GM18520 (cell line): ENCODE data around the gene RAPGEFL1.
A peak's percentile ranks its signal among the peaks of the same experiment; 100 is the strongest.
"Not testable (repeated sequence)": the region's sequence is repeated elsewhere in the genome, so short reads cannot be mapped to it uniquely, and the experiment has no call there.

Experiments used
- ATAC-seq: cut with Tn5 transposase; IDR thresholded peaks from one replicate; pipeline ENCODE4 v1.9.1; 2021; ENCODE audit not compliant: unreplicated experiment

Gene RAPGEFL1, protein sequence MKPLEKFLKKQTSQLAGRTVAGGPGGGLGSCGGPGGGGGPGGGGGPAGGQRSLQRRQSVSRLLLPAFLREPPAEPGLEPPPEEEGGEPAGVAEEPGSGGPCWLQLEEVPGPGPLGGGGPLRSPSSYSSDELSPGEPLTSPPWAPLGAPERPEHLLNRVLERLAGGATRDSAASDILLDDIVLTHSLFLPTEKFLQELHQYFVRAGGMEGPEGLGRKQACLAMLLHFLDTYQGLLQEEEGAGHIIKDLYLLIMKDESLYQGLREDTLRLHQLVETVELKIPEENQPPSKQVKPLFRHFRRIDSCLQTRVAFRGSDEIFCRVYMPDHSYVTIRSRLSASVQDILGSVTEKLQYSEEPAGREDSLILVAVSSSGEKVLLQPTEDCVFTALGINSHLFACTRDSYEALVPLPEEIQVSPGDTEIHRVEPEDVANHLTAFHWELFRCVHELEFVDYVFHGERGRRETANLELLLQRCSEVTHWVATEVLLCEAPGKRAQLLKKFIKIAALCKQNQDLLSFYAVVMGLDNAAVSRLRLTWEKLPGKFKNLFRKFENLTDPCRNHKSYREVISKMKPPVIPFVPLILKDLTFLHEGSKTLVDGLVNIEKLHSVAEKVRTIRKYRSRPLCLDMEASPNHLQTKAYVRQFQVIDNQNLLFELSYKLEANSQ

DNA sequence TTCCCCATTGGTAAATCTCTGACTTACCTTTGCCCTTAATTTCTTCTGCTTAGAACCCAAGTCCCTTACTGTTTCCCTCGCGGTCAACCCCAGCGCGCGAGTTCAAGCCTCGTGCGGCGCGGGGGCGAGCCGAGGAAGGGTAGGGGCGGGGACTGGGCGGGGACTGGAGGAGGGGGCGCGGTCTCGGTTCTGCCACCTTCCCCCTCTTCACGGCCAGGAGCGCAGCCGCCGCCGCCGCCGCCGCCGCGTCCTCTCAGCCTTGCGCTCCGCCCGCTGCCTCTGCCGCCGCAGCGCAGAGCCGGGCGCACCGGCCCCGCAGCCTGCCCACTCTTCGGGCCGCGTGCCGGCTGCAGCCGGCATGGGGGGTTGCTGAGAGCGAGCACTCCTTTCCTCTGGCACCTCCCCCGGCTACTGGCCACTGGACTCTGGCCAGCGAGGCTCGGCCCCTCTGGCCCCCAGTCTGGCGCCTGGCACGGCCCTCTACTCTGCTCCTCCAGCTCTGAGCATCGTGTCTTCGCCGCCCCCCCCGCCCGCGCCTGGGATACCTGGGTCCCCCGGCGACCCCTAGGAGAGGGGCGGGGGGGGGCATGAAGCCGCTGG, at the start of gene RAPGEFL1:
Gene RAPGEFL1 (plus strand): TSS at position 196 of the 600 bp plus-strand sequence. CDS start 392 bp downstream, at position 588.
- no peak for ATAC-seq

- no peak for ATAC-seq
Observed at GRCh38 chr17:40129498-40129897, 47.8 kb upstream of the RAPGEFL1 start.

GRCh38 chr17:40130352-40131042, 46.8 kb upstream of the RAPGEFL1 start:
- no peak for ATAC-seq

GRCh38 chr17:40134184-40134583, 43.1 kb upstream of the RAPGEFL1 start:
- no peak for ATAC-seq

- ATAC-seq = no peak
Observed at GRCh38 chr17:40135817-40136216, 41.5 kb upstream of the RAPGEFL1 start.

- ATAC-seq = peak; percentile 5
Observed at GRCh38 chr17:40139566-40140058, 37.7 kb upstream of the RAPGEFL1 start.

GRCh38 chr17:40143166-40143565, 34.1 kb upstream of the RAPGEFL1 start:
- not testable (repeated sequence) for ATAC-seq

- no peak for ATAC-seq
Observed at GRCh38 chr17:40145476-40145875, 31.8 kb upstream of the RAPGEFL1 start.

- ATAC-seq = no peak
Observed at GRCh38 chr17:40148527-40148926, 28.7 kb upstream of the RAPGEFL1 start.

DNA sequence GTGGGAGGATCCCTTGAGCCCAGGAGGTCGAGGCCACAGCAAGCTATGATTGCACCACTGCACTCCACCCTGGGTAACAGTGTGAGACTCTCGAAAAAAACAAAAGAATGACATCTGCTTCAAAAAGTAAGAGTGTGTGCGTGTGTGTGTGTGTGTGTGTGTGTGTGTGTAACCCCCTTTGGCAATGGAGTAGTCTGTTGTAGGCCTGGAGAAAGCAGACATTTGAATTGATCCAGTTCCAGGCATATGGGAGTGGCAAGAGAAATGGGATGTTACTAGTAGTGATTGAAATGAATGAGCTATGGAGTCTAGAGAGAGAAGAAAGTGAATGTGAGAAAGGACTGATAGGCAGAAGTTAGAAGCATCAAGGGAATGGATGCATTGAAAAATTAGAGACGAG, 27.0 kb upstream of the RAPGEFL1 start:
- no peak for ATAC-seq

DNA sequence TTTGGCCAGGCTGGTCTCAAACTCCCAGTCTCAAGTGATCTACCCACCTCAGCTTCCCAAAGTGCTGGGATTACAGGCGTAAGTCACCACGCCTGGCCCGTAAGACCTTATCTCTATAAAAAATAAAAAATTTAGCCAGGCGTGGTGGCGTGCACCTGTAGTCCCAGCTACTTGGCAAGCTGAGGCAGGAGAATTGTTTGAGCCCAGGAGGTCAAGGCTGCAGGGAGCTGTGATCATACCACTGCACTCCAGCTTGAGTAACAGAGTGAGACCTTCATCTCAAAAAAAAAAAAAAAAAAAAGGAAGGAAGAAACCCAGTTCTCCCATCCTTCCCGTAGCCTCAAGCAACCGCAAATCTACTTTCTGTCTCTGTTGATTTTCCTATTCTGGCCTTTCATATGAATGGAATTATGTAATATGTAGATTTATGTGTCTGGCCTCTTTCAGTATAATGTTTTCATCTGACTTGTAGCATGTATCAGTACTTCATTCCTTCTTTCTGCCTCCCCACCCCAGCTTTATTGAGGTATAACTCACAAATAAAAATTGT, 25.8 kb upstream of the RAPGEFL1 start:
- ATAC-seq = no peak

- ATAC-seq = no peak
Observed at GRCh38 chr17:40153603-40154236, 23.6 kb upstream of the RAPGEFL1 start.

DNA sequence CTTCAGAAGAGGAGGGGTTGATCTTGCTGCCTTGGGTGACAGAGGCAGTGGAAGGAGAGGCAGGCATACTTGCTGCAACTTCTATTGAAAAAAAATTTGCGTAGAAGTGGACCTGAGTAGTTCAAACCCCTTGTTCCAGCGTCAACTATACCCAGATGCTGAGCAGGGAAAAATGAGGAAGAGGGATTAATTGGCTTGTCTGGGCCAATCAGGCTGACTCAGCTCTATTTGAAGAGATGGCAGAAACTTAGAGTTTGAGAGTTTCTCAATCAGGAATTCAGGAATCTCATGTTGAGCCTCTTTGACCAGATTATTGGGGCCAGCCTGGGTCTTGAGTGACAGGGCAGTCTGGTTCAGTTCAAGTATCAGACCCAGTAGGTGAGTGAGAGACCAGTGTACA, 19.3 kb upstream of the RAPGEFL1 start:
- no peak for ATAC-seq

DNA sequence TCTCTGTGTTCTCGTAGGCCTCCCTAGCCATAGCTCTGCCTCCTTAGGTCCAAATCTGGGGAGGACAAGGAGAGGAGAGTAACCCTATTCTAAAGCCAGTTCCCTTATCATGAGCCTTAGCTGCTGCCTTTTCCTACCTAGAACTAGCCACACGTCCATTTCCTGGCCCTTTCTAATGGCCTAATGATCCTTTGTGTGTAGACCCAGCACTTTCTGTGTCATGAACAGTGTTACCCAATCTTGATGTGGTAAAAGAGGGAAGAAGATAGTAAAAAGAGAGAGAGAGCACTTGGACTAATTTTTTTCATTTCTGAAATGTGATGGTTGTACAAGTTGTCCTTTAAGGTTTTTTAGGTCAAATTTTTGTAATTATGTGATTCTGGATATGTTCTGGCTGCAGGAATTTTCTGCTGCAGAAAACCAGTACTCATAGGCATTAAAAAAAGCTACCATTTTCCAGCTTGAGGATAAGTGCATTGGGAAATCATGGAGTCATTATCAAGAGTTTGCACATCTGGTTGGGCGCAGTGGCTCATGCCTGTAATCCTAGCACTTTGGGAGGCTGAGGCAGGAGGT, 18.7 kb upstream of the RAPGEFL1 start:
- ATAC-seq = no peak

DNA sequence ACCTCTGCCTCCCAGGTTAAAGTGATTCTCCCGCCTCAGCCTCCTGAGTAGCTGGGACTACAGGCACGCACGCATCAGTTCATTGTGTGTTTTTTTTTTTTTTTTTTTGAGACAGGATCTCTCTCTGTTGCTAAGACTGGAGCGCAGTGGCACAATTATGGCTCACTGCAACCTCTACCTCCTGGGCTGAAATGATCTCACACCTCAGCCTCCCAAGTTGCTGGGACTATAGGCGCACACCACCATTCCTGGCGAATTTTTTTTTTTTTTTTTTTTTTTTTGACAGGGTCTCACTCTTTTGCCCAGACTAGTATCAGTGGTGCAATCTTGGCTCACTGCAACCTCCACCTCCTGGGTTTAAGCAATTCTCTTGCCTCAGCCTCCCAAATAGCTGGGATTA, 17.8 kb upstream of the RAPGEFL1 start:
- ATAC-seq = no peak

DNA sequence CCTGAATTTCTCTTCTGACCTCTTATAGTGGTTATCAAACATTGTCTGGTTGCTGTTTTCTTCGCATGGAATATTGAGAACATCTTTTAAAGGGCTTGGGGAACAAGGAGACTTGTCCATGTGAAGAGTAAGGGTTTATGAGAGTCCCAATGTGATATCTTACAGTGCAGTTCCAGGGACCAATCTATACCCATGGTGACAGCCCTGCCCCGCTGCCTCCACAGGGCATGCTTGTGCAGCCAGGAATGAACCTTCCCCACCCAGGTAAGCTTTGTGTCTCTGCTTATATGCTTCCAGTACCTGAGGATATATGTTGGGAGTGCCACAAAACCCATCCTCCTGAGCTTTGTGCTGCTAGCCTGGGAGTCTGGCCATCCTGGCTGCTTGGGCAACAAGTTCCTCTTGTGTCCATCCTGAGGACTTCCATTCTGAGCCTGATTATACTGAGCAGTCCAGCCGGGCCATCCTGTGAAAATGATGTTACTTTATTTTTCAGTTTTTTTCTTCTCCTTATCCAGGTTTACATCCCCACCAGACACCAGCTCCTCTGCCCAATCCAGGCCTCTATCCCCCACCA, 9.5 kb upstream of the RAPGEFL1 start:
- ATAC-seq = no peak

DNA sequence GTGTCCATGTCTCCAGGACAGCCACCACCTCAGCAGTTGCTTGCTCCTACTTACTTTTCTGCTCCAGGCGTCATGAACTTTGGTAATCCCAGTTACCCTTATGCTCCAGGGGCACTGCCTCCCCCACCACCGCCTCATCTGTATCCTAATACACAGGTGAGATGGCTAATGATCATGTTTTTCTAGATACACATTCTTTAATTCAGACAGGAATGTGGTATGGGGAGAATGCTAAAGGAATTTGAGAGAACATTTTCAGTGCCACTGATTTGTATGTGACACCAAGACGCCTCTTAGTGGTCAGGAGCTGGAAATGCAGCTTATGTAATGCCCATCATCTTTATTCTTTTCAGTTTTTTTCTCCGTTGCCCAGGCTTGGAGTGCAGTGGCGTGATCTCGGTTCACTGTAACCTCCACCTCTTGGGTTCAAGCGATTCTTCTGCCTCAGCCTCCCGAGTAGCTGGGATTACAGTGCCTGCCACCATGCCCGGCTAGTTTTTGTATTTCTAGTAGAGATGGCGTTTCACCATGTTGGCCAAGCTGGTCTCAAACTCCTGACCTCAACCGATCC, 8.9 kb upstream of the RAPGEFL1 start:
- ATAC-seq = no peak

- no peak for ATAC-seq
Observed at GRCh38 chr17:40170325-40170724, 6.9 kb upstream of the RAPGEFL1 start.

GRCh38 chr17:40171750-40172149, 5.5 kb upstream of the RAPGEFL1 start:
- ATAC-seq = no peak
